Activated naive CD4-positive, alpha-beta T cell treated with anti-CD3 and anti-CD28 coated beads for 36 hours (primary cell): Measurements from ENCODE around the gene HMGN2. TPM values are rescaled to one million over a fixed set of nuclear protein-coding genes. Genes with fewer than 3 reads are reported as not detected.
A peak's percentile ranks its signal among the peaks of the same experiment; 100 is the strongest.

Experiments used
- CTCF ChIA-PET: fragments of 350-600 bp; sonication (Branson Sonifier 250); formaldehyde crosslinking; loops from one replicate; lab custom pipeline; 2021; ENCODE audit warnings: antibody characterized with exemption; lab: Charles Lee
- DNase-seq: peaks from one replicate; pipeline ENCODE4 v3.0.0-alpha.2; 2020
- H3K27ac Mint-ChIP-seq: one replicate; pipeline ENCODE4 v1.8.0; 2021; ENCODE audit warnings: mild to moderate bottlenecking, mixed read lengths
- H3K27me3 Mint-ChIP-seq: one replicate; pipeline ENCODE4 v1.8.0; 2021; ENCODE audit warnings: low read depth, mixed read lengths
- H3K36me3 Mint-ChIP-seq: one replicate; pipeline ENCODE4 v1.8.0; 2021; ENCODE audit warnings: low read depth, mixed read lengths
- H3K4me1 Mint-ChIP-seq: one replicate; pipeline ENCODE4 v1.8.0; 2021; ENCODE audit warnings: low read depth, mixed read lengths
- H3K4me3 Mint-ChIP-seq: one replicate; pipeline ENCODE4 v1.8.0; 2021; ENCODE audit warnings: mild to moderate bottlenecking, moderate library complexity, mixed read lengths
- H3K9me3 Mint-ChIP-seq: one replicate; pipeline ENCODE4 v1.8.0; 2021; ENCODE audit warnings: mixed read lengths
- intact Hi-C: fragments of 100-400 bp; cut with micrococcal nuclease; formaldehyde crosslinking; loops from one replicate; pipeline ENCODE4 v1.15.1; 2023
- total RNA-seq, 2 experiments: library from RNA; stranded (reverse); gene quantifications; one replicate each; pipeline ENCODE4 v1.2.3, GENCODE V29; 2021

The HMGN2 gene
- total RNA-seq: 100 to 1,000 TPM; 883 to 886 TPM

- Mint-ChIP-seq H3K27ac (peak within 1 kb of the TSS; percentile 97), H3K4me3 (peak within 1 kb of the TSS; percentile 87), H3K4me1 (peaks cover 49% of the 10 kb centered on the region), H3K27me3 (no peaks in the 10 kb centered on the region), H3K36me3 (peaks cover 49% of the 10 kb centered on the region), H3K9me3 (no peaks in the 10 kb centered on the region)
- peak; percentile 94 for DNase-seq
- intact Hi-C loops: loop anchor here (1.0 to 5.0 kb wide), 8 partner anchors 28 to 565 kb away; partner anchors contain the start of genes CD52, DHDDS, NUDC and STMN1
- CTCF ChIA-PET: interaction anchor here (0.7 to 0.8 kb wide), 2 partner anchors 34 to 65 kb away, joined by 3 read pairs; no protein-coding TSS in a partner anchor
Observed at GRCh38 chr1:26472320-26472900, at the start of gene HMGN2. TSS of gene HMGN2 (plus strand) at chr1:26472440. CDS start at chr1:26472613, 173 bp downstream.

GRCh38 chr1:26429721-26430120 is 42.5 kb upstream of the HMGN2 start:
- Mint-ChIP-seq H3K27me3 (no peaks in the 10 kb centered on the region), H3K27ac (no peak overlapping the region), H3K9me3 (no peaks in the 10 kb centered on the region), H3K36me3 (peaks cover 7% of the 10 kb centered on the region), H3K4me1 (peaks cover 26% of the 10 kb centered on the region), H3K4me3 (no peak overlapping the region)
- intact Hi-C loops: no loop called here
- DNase-seq: no peak
- CTCF ChIA-PET: interaction anchor here (0.7 to 5.6 kb wide), 2 partner anchors 13 to 325 kb away, joined by 3 to 29 read pairs; no protein-coding TSS in a partner anchor

- Mint-ChIP-seq H3K27me3 (no peaks in the 10 kb centered on the region), H3K36me3 (peaks cover 9% of the 10 kb centered on the region), H3K27ac (peak within 1 kb of the TSS; percentile 80), H3K4me1 (peaks cover 26% of the 10 kb centered on the region), H3K9me3 (no peaks in the 10 kb centered on the region), H3K4me3 (peak within 1 kb of the TSS; percentile 93)
- DNase-seq: peak; percentile 99
- CTCF ChIA-PET: interaction anchor here (0.7 to 5.6 kb wide), 5 partner anchors 15 to 403 kb away, joined by 3 to 29 read pairs (median 3); no protein-coding TSS in a partner anchor
- intact Hi-C loops: loop anchor here (1.0 kb wide), 1 partner anchor 40 kb away; the partner anchor contains the start of gene HMGN2
Observed at GRCh38 chr1:26431979-26432695, 40.1 kb upstream of the HMGN2 start, which contains the start of gene DHDDS. TSS of gene DHDDS (plus strand) at chr1:26432321. CDS start at chr1:26432946, 625 bp downstream.

GRCh38 chr1:26432793-26433192 is 39.4 kb upstream of the HMGN2 start:
- Mint-ChIP-seq H3K36me3 (peaks cover 9% of the 10 kb centered on the region), H3K4me1 (peaks cover 26% of the 10 kb centered on the region), H3K4me3 (peak overlapping the region; percentile 93), H3K27ac (no peak overlapping the region), H3K9me3 (no peaks in the 10 kb centered on the region), H3K27me3 (no peaks in the 10 kb centered on the region)
- intact Hi-C loops: loop anchor here (1.0 kb wide), 1 partner anchor 40 kb away; the partner anchor contains the start of gene HMGN2
- CTCF ChIA-PET: interaction anchor here (0.7 to 5.6 kb wide), 3 partner anchors 16 to 858 kb away, joined by 3 to 29 read pairs (median 4); no protein-coding TSS in a partner anchor
- no peak for DNase-seq

GRCh38 chr1:26434161-26434752 is 38.0 kb upstream of the HMGN2 start:
- H3K4me1 Mint-ChIP-seq: peaks cover 26% of the 10 kb centered on the region
- DNase-seq: no peak
- CTCF ChIA-PET: interaction anchor here (0.6 to 5.6 kb wide), 3 partner anchors 17 to 276 kb away, joined by 3 to 29 read pairs (median 3); no protein-coding TSS in a partner anchor
- no peak overlapping the region for H3K4me3 Mint-ChIP-seq
- H3K9me3 Mint-ChIP-seq: no peaks in the 10 kb centered on the region
- intact Hi-C loops: no loop called here
- peaks cover 20% of the 10 kb centered on the region for H3K36me3 Mint-ChIP-seq
- no peak overlapping the region for H3K27ac Mint-ChIP-seq
- no peaks in the 10 kb centered on the region for H3K27me3 Mint-ChIP-seq

- no peak overlapping the region for H3K27ac Mint-ChIP-seq
- no peak for DNase-seq
- H3K27me3 Mint-ChIP-seq: no peaks in the 10 kb centered on the region
- CTCF ChIA-PET: interaction anchor here (0.9 to 2.1 kb wide), 3 partner anchors 21 to 34 kb away, joined by 3 to 7 read pairs (median 7); partner anchors contain the start of gene HMGN2
- peaks cover 30% of the 10 kb centered on the region for H3K36me3 Mint-ChIP-seq
- peaks cover 12% of the 10 kb centered on the region for H3K4me1 Mint-ChIP-seq
- H3K9me3 Mint-ChIP-seq: no peaks in the 10 kb centered on the region
- no peak overlapping the region for H3K4me3 Mint-ChIP-seq
- intact Hi-C loops: no loop called here
Observed at GRCh38 chr1:26438041-26438440, 34.2 kb upstream of the HMGN2 start.

- no peaks in the 10 kb centered on the region for H3K4me1 Mint-ChIP-seq
- no peak overlapping the region for H3K4me3 Mint-ChIP-seq
- H3K27ac Mint-ChIP-seq: no peak overlapping the region
- intact Hi-C loops: no loop called here
- no peaks in the 10 kb centered on the region for H3K9me3 Mint-ChIP-seq
- peaks cover 32% of the 10 kb centered on the region for H3K36me3 Mint-ChIP-seq
- no peak for DNase-seq
- no peaks in the 10 kb centered on the region for H3K27me3 Mint-ChIP-seq
- CTCF ChIA-PET: interaction anchor here (0.6 to 1.3 kb wide), 2 partner anchors 77 to 422 kb away, joined by 3 read pairs; no protein-coding TSS in a partner anchor
Observed at GRCh38 chr1:26440259-26440658, 32.0 kb upstream of the HMGN2 start.

GRCh38 chr1:26449868-26450267 is 22.4 kb upstream of the HMGN2 start:
- CTCF ChIA-PET: interaction anchor here (1.0 kb wide), 1 partner anchor 32 kb away, joined by 3 read pairs; no protein-coding TSS in a partner anchor
- peaks cover 20% of the 10 kb centered on the region for H3K36me3 Mint-ChIP-seq
- no peak for DNase-seq
- no peak overlapping the region for H3K27ac Mint-ChIP-seq
- H3K4me3 Mint-ChIP-seq: no peak overlapping the region
- intact Hi-C loops: no loop called here
- H3K9me3 Mint-ChIP-seq: no peaks in the 10 kb centered on the region
- H3K27me3 Mint-ChIP-seq: no peaks in the 10 kb centered on the region
- no peaks in the 10 kb centered on the region for H3K4me1 Mint-ChIP-seq

GRCh38 chr1:26450908-26451307 is 21.3 kb upstream of the HMGN2 start:
- intact Hi-C loops: no loop called here
- Mint-ChIP-seq H3K27ac (no peak overlapping the region), H3K9me3 (no peaks in the 10 kb centered on the region), H3K27me3 (no peaks in the 10 kb centered on the region), H3K4me3 (no peak overlapping the region), H3K36me3 (peaks cover 25% of the 10 kb centered on the region), H3K4me1 (no peaks in the 10 kb centered on the region)
- CTCF ChIA-PET: interaction anchor here (0.7 to 1.0 kb wide), 2 partner anchors 33 to 49 kb away, joined by 3 read pairs; no protein-coding TSS in a partner anchor
- DNase-seq: no peak

GRCh38 chr1:26452459-26453183 is 19.6 kb upstream of the HMGN2 start:
- no peaks in the 10 kb centered on the region for H3K9me3 Mint-ChIP-seq

GRCh38 chr1:26459148-26459547 is 13.1 kb upstream of the HMGN2 start:
- Mint-ChIP-seq H3K36me3 (peaks cover 24% of the 10 kb centered on the region), H3K4me1 (no peaks in the 10 kb centered on the region), H3K27me3 (no peaks in the 10 kb centered on the region), H3K9me3 (no peaks in the 10 kb centered on the region), H3K4me3 (no peak overlapping the region), H3K27ac (no peak overlapping the region)
- CTCF ChIA-PET: interaction anchor here (0.6 to 2.6 kb wide), 2 partner anchors 43 to 164 kb away, joined by 3 to 8 read pairs; no protein-coding TSS in a partner anchor
- intact Hi-C loops: no loop called here
- DNase-seq: no peak

More at GRCh38 chr1:26452459-26453183, 19.6 kb upstream of the HMGN2 start:
- Mint-ChIP-seq H3K27me3 (no peaks in the 10 kb centered on the region), H3K4me3 (no peak overlapping the region), H3K4me1 (no peaks in the 10 kb centered on the region), H3K27ac (no peak overlapping the region), H3K36me3 (peaks cover 14% of the 10 kb centered on the region)
- CTCF ChIA-PET: no interaction called here
- intact Hi-C loops: no loop called here
- no peak for DNase-seq
